ENCODE results near the gene SPRR4. TPM values are rescaled to one million over a fixed set of nuclear protein-coding genes. Genes with fewer than 3 reads are reported as not detected.

Gene SPRR4
- polyA plus RNA-seq, 1 donor (not counting 4 experiments of a cell fraction or from before 2014, with no cell fraction given), result 1.9 TPM

GRCh38 chr1:152964536-152964935 lies 5.9 kb upstream of the SPRR4 start:
- peak; percentile 43 for FAIRE-seq
- no peak overlapping the region for H3K27ac ChIP-seq (ENCODE audit: control insufficient read depth, insufficient read depth, low read length)
- H3K4me2 ChIP-seq (ENCODE audit: control insufficient read depth, extremely low read depth, insufficient read depth, low read depth, low read length), result no peak overlapping the region
- H3K79me2 ChIP-seq (ENCODE audit: control insufficient read depth, insufficient read depth, low read length), result no peaks in the 10 kb centered on the region
- H2AFZ ChIP-seq (ENCODE audit: control insufficient read depth, low read length), result no peak overlapping the region
- TF ChIP-seq CTCF (optimal IDR thresholded peaks at IDR 0.05 in 1 of 3, IDR thresholded peaks at IDR 0.05 in 1 of 3, conservative IDR thresholded peaks at IDR 0.05 in 1 of 3; ENCODE audit: extremely low read depth in 1 of 3, insufficient read depth in 2 of 3, low read length in 3 of 3), result no peak
- TF ChIP-seq EZH2 (IDR thresholded peaks at IDR 0.05; ENCODE audit: low read length), result no peak
- dilution Hi-C loops (cut with MboI; ENCODE audit: extremely low pct_ligation_motif_present, low sequenced_read_pairs), result no loop called here
- peaks cover 14% of the 10 kb centered on the region for H3K4me1 ChIP-seq (ENCODE audit: control insufficient read depth, extremely low read depth, insufficient read depth, low read length)
- DNase-seq (ENCODE audit: low read depth, low spot score), result no peak
- H3K9ac ChIP-seq (ENCODE audit: control insufficient read depth, extremely low read depth, insufficient read depth, low read length), result no peak overlapping the region
- H3K27me3 ChIP-seq (ENCODE audit: control insufficient read depth, extremely low read depth, insufficient read depth, low read length), result no peaks in the 10 kb centered on the region
- H3K9me3 ChIP-seq (ENCODE audit: control insufficient read depth, low read depth, low read length), result no peaks in the 10 kb centered on the region
- no peak overlapping the region for H3K4me3 ChIP-seq (ENCODE audit: control insufficient read depth in 2 of 3, extremely low read depth in 1 of 3, insufficient read depth in 2 of 3, low read depth in 1 of 3, low read length in 3 of 3)
- H4K20me1 ChIP-seq (ENCODE audit: control insufficient read depth, extremely low read depth, insufficient read depth, low read length), result no peaks in the 10 kb centered on the region
- H3K36me3 ChIP-seq (ENCODE audit: control insufficient read depth in 2 of 2, extremely low read depth in 1 of 2, insufficient read depth in 2 of 2, low read length in 2 of 2), result no peaks in the 10 kb centered on the region
- no peaks in the 10 kb centered on the region for H3K9me1 ChIP-seq (ENCODE audit: control insufficient read depth, extremely low read depth, insufficient read depth, low read length)

GRCh38 chr1:152965853-152966252 lies 4.6 kb upstream of the SPRR4 start:
- dilution Hi-C loops (cut with MboI; ENCODE audit: extremely low pct_ligation_motif_present, low sequenced_read_pairs), result no loop called here
- H3K4me2 ChIP-seq (ENCODE audit: control insufficient read depth, extremely low read depth, insufficient read depth, low read depth, low read length), result no peak overlapping the region
- DNase-seq (ENCODE audit: low read depth, low spot score) (no peak), FAIRE-seq (no peak)
- no peaks in the 10 kb centered on the region for H3K27me3 ChIP-seq (ENCODE audit: control insufficient read depth, extremely low read depth, insufficient read depth, low read length)
- H3K4me1 ChIP-seq (ENCODE audit: control insufficient read depth, extremely low read depth, insufficient read depth, low read length), result peaks cover 14% of the 10 kb centered on the region
- H2AFZ ChIP-seq (ENCODE audit: control insufficient read depth, low read length), result no peak overlapping the region
- H3K36me3 ChIP-seq (ENCODE audit: control insufficient read depth in 2 of 2, extremely low read depth in 1 of 2, insufficient read depth in 2 of 2, low read length in 2 of 2), result no peaks in the 10 kb centered on the region
- H3K9me1 ChIP-seq (ENCODE audit: control insufficient read depth, extremely low read depth, insufficient read depth, low read length), result no peaks in the 10 kb centered on the region
- no peaks in the 10 kb centered on the region for H4K20me1 ChIP-seq (ENCODE audit: control insufficient read depth, extremely low read depth, insufficient read depth, low read length)
- H3K4me3 ChIP-seq (ENCODE audit: control insufficient read depth in 2 of 3, extremely low read depth in 1 of 3, insufficient read depth in 2 of 3, low read depth in 1 of 3, low read length in 3 of 3), result no peak overlapping the region
- no peaks in the 10 kb centered on the region for H3K79me2 ChIP-seq (ENCODE audit: control insufficient read depth, insufficient read depth, low read length)
- H3K27ac ChIP-seq (ENCODE audit: control insufficient read depth, insufficient read depth, low read length), result no peak overlapping the region
- no peaks in the 10 kb centered on the region for H3K9me3 ChIP-seq (ENCODE audit: control insufficient read depth, low read depth, low read length)
- no peak overlapping the region for H3K9ac ChIP-seq (ENCODE audit: control insufficient read depth, extremely low read depth, insufficient read depth, low read length)
- no peak for TF ChIP-seq EZH2 (IDR thresholded peaks at IDR 0.05; ENCODE audit: low read length)
- no peak for TF ChIP-seq CTCF (optimal IDR thresholded peaks at IDR 0.05 in 1 of 3, IDR thresholded peaks at IDR 0.05 in 1 of 3, conservative IDR thresholded peaks at IDR 0.05 in 1 of 3; ENCODE audit: extremely low read depth in 1 of 3, insufficient read depth in 2 of 3, low read length in 3 of 3)
